Parathyroid adenoma (tissue), 2 donors: ENCODE data around the gene LDAF1.
"Not testable (repeated sequence)": the region's sequence is repeated elsewhere in the genome, so short reads cannot be mapped to it uniquely, and the experiment has no call there.

ENCODE experiments used
- H2AFZ ChIP-seq: fragments of 300-600 bp; sonication (generic); one replicate; pipeline ENCODE4 v1.7.0; 2017; ENCODE audit warnings: antibody characterized with exemption, mild to moderate bottlenecking
- H3K27ac ChIP-seq: fragments of 300-600 bp; sonication (generic); one replicate; pipeline ENCODE4 v1.7.0; 2017
- H3K27me3 ChIP-seq: fragments of 300-600 bp; sonication (generic); one replicate; pipeline ENCODE4 v1.7.0; 2017; ENCODE audit warnings: low read length; ENCODE audit not compliant: control insufficient read depth, insufficient read depth
- H3K36me3 ChIP-seq: fragments of 300-600 bp; sonication (generic); one replicate; pipeline ENCODE4 v1.7.0; 2017; ENCODE audit warnings: low read length; ENCODE audit not compliant: control insufficient read depth, insufficient read depth
- H3K4me1 ChIP-seq: fragments of 300-600 bp; sonication (generic); one replicate; pipeline ENCODE4 v1.7.0; 2017; ENCODE audit warnings: control low read depth
- H3K4me2 ChIP-seq: fragments of 300-600 bp; sonication (generic); one replicate; pipeline ENCODE4 v1.7.0; 2017; ENCODE audit warnings: low read length
- H3K4me3 ChIP-seq: fragments of 300-600 bp; sonication (generic); one replicate; pipeline ENCODE4 v1.7.0; 2017; ENCODE audit warnings: low read depth, low read length
- H3K79me2 ChIP-seq: fragments of 300-600 bp; sonication (generic); one replicate; pipeline ENCODE4 v1.7.0; 2017; ENCODE audit warnings: control low read depth
- H3K9ac ChIP-seq: fragments of 300-600 bp; sonication (generic); one replicate; pipeline ENCODE4 v1.7.0; 2017; ENCODE audit warnings: mild to moderate bottlenecking
- H3K9me3 ChIP-seq: fragments of 300-600 bp; sonication (generic); one replicate; pipeline ENCODE4 v1.7.0; 2017; ENCODE audit warnings: low read length; ENCODE audit not compliant: control insufficient read depth
- CTCF ChIP-seq: fragments of 300-600 bp; sonication (generic); IDR thresholded peaks from one replicate; pipeline ENCODE4 v1.7.0; 2017; ENCODE audit warnings: antibody characterized with exemption, mild to moderate bottlenecking
- donor health status: primary hyperparathyroidism.

LDAF1 gene

GRCh38 chr16:21158208-21159110 is at the start of gene LDAF1:
TSS of gene LDAF1 (plus strand) at chr16:21158674. CDS start at chr16:21161183, 2,509 bp downstream.
- Histone ChIP-seq H3K27ac (no peak within 1 kb of the TSS), H3K9me3 (no peaks in the 10 kb centered on the region), H3K9ac (no peak within 1 kb of the TSS), H3K4me1 (peaks cover 6% of the 10 kb centered on the region), H2AFZ (peak within 1 kb of the TSS; percentile 98), H3K36me3 (no peaks in the 10 kb centered on the region), H3K27me3 (no peaks in the 10 kb centered on the region), H3K79me2 (no peaks in the 10 kb centered on the region), H3K4me2 (peak within 1 kb of the TSS; percentile 98), H3K4me3 (peak within 1 kb of the TSS; percentile 87)
- no peak for TF ChIP-seq CTCF

DNA sequence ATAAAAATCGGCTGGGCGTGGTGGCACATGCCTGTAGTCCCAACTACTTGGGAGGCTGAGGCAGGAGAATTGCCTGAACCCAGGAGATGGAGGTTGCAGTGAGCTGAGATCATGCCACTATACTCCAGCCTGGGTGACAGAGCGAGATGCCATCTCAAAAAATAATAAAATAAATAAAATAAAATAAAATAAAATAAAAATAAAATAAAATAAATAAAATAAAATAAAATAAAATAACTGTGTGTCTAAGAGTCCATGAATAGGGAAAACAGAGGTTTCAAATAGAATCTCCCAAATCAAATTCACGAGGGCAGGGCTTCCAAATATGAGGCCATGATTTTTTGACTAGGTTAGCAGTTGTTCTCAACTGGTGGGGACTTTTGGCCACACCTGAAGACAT is 42.9 kb upstream of the LDAF1 start:
- H3K27ac ChIP-seq, H3K9me3 ChIP-seq, H2AFZ ChIP-seq, H3K36me3 ChIP-seq, H3K4me1 ChIP-seq, H3K9ac ChIP-seq, H3K79me2 ChIP-seq, H3K4me2 ChIP-seq, H3K27me3 ChIP-seq, H3K4me3 ChIP-seq: not testable (repeated sequence)

DNA sequence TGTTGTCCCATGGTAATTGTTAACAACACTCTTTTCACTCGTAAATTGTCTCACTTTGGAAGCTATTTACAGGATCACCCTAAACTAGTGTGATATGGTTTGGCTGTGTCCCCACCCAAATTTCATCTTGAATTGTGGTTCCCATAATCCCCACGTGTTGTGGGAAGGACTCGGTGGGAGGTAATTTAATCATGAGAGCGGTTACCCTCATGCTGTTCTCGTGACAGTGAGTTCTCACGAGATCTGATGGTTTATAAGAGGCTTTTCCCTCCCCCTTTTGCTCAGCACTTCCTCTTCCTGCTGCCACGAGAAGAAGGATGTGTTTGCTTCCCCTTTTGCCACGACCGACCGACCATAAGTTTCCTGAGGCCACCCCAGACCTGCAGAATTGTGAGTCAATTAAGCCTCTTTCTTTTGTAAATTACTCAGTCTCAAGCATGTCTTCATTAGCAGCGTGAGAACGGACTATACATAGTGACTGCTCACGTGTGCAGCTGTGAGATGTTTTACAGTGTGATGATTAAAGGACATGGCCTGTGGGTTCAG is 42.3 kb upstream of the LDAF1 start:
- Histone ChIP-seq H3K27ac (no peak overlapping the region), H3K27me3 (no peaks in the 10 kb centered on the region), H3K4me2 (no peak overlapping the region), H3K4me1 (no peaks in the 10 kb centered on the region), H2AFZ (no peak overlapping the region), H3K9me3 (no peaks in the 10 kb centered on the region), H3K79me2 (no peaks in the 10 kb centered on the region), H3K4me3 (no peak overlapping the region), H3K36me3 (no peaks in the 10 kb centered on the region), H3K9ac (no peak overlapping the region)
- no peak for TF ChIP-seq CTCF

DNA sequence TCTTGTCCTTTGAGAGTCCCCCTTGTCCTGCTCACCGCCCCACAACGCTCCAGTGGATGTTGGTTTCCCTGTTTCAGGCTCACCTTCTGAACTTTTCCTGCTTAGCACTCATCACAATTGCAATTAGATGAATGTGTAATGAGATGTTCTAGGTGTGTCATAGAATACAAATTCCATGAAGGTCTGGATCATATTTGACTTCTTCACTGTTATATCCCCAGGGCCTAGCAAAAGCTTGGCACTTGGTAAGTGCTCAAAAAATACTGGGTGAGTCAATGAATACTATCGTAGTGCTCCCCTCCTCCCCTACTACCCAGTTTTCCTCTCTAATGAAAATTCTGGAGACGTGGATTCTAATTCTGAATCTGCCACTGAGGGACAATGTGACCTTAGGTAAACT is 40.9 kb upstream of the LDAF1 start:
- Histone ChIP-seq H3K4me2 (no peak overlapping the region), H3K27me3 (no peaks in the 10 kb centered on the region), H3K27ac (no peak overlapping the region), H3K9ac (no peak overlapping the region), H3K4me1 (no peaks in the 10 kb centered on the region), H2AFZ (no peak overlapping the region), H3K79me2 (no peaks in the 10 kb centered on the region), H3K4me3 (no peak overlapping the region), H3K36me3 (no peaks in the 10 kb centered on the region), H3K9me3 (no peaks in the 10 kb centered on the region)
- no peak for TF ChIP-seq CTCF

DNA sequence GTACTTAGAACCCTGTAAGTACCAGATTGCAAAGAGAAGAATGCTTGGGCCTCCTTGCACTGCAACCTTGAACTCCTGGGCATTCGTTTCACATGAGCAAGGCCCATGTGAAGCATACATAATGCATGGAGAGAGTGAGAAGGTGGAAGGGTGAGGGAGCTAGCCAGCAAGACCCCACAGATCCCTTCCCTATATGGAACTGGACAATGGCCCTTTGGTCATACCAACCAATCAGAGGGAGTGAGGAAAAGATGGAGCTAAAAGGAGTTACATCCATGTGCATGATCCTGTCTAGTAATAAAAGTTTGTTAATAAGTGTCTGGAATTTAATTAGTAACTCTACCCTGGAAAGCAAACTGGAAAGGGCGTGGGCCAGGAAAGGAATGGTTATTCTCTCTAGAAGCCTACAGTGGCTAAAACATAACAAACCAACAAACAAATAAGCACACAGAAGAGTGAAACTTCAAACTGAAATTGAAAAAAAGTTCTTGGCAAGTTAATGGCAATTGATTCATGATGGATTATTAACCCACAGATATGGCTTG is 37.4 kb upstream of the LDAF1 start:
- Histone ChIP-seq H3K79me2 (no peaks in the 10 kb centered on the region), H3K9ac (no peak overlapping the region), H3K27ac (no peak overlapping the region), H3K36me3 (no peaks in the 10 kb centered on the region), H3K4me2 (no peak overlapping the region), H2AFZ (no peak overlapping the region), H3K4me3 (no peak overlapping the region), H3K27me3 (no peaks in the 10 kb centered on the region), H3K9me3 (no peaks in the 10 kb centered on the region), H3K4me1 (no peaks in the 10 kb centered on the region)
- TF ChIP-seq CTCF: no peak
